ENCODE measurements around the gene FAM234A.
"Not testable (repeated sequence)": the region's sequence is repeated elsewhere in the genome, so short reads cannot be mapped to it uniquely, and the experiment has no call there.

FAM234A gene

GRCh38 chr16:265002-265529, 30.4 kb downstream of the FAM234A start:
- no peak for DNase-seq (ENCODE audit: low read depth)

GRCh38 chr16:265711-266110, 31.1 kb downstream of the FAM234A start:
- no peak for DNase-seq (ENCODE audit: low read depth)

GRCh38 chr16:266258-267164, 31.9 kb downstream of the FAM234A start:
- DNase-seq (ENCODE audit: low read depth) = no peak

- not testable (repeated sequence) for DNase-seq (ENCODE audit: low read depth)
Observed at GRCh38 chr16:267562-267961, 32.9 kb downstream of the FAM234A start.

- DNase-seq (ENCODE audit: low read depth) = no peak
Observed at GRCh38 chr16:268141-269053, 33.8 kb downstream of the FAM234A start.

- no peak for DNase-seq (ENCODE audit: low read depth)
Observed at GRCh38 chr16:269061-269796, 34.6 kb downstream of the FAM234A start.

- DNase-seq (ENCODE audit: low read depth) = no peak
Observed at GRCh38 chr16:270381-271255, 36.0 kb downstream of the FAM234A start.

GRCh38 chr16:272633-273546, 38.3 kb downstream of the FAM234A start:
- no peak for DNase-seq (ENCODE audit: low read depth)

- no peak for DNase-seq (ENCODE audit: low read depth)
Observed at GRCh38 chr16:273547-274421, 39.2 kb downstream of the FAM234A start.

- no peak for DNase-seq (ENCODE audit: low read depth)
Observed at GRCh38 chr16:275041-275641, 40.5 kb downstream of the FAM234A start.

GRCh38 chr16:275786-276232, 41.2 kb downstream of the FAM234A start, which contains the start of gene RGS11:
Gene RGS11, minus strand, starts transcription at chr16:275944. Its CDS starts 33 bp downstream, at chr16:275911.
- DNase-seq (ENCODE audit: low read depth) = no peak

GRCh38 chr16:276426-277077, 41.9 kb downstream of the FAM234A start:
- no peak for DNase-seq (ENCODE audit: low read depth)

- no peak for DNase-seq (ENCODE audit: low read depth)
Observed at GRCh38 chr16:278863-279366, 44.3 kb downstream of the FAM234A start.

- DNase-seq (ENCODE audit: low read depth) = no peak
Observed at GRCh38 chr16:279531-279930, 44.9 kb downstream of the FAM234A start.

- DNase-seq (ENCODE audit: low read depth) = no peak
Observed at GRCh38 chr16:280005-280460, 45.4 kb downstream of the FAM234A start.

GRCh38 chr16:280552-280951, 45.9 kb downstream of the FAM234A start, which contains the start of gene ARHGDIG:
Gene ARHGDIG, plus strand, starts transcription at chr16:280591. Its CDS starts 90 bp downstream, at chr16:280681.
- DNase-seq (ENCODE audit: low read depth) = no peak
